HT1080 (cell line): ENCODE data around the gene ODF4. TPM values are rescaled to one million over a fixed set of nuclear protein-coding genes. Genes with fewer than 3 reads are reported as not detected.
A peak's percentile ranks its signal among the peaks of the same experiment; 100 is the strongest.

Experiments
- DNase-seq: peaks from one replicate; pipeline ENCODE4 v3.0.0-alpha.2; 2015; ENCODE audit warnings: low read depth
- polyA plus RNA-seq, 2 experiments: library from polyadenylated mRNA; depleted of rRNA; stranded (reverse); fragments of >200 nt; gene quantifications; 2 replicates each; pipeline ENCODE4 v1.2.3, GENCODE V29; 2015
- total RNA-seq: library from RNA; depleted of rRNA; stranded (reverse); fragments of >200 nt; shearing (Covaris generic); gene quantifications from 2 replicates; pipeline ENCODE4 v1.2.3, GENCODE V29; 2014; rRNA removed

The ODF4 gene
- total RNA-seq = not detected in 2 replicates
- not detected in 2 replicates for polyA plus RNA-seq (2015; cell fraction: cytosol; rRNA removed)
- polyA plus RNA-seq (2015; cell fraction: nucleus; rRNA removed) = not detected in 2 replicates

GRCh38 chr17:8339540-8339939 is at the start of gene ODF4:
Gene ODF4 (plus strand): TSS chr17:8339840. CDS start chr17:8340052, 212 bp downstream.
- no peak for DNase-seq

- DNase-seq = no peak
Observed at GRCh38 chr17:8290043-8290442, 49.6 kb upstream of the ODF4 start.

DNA sequence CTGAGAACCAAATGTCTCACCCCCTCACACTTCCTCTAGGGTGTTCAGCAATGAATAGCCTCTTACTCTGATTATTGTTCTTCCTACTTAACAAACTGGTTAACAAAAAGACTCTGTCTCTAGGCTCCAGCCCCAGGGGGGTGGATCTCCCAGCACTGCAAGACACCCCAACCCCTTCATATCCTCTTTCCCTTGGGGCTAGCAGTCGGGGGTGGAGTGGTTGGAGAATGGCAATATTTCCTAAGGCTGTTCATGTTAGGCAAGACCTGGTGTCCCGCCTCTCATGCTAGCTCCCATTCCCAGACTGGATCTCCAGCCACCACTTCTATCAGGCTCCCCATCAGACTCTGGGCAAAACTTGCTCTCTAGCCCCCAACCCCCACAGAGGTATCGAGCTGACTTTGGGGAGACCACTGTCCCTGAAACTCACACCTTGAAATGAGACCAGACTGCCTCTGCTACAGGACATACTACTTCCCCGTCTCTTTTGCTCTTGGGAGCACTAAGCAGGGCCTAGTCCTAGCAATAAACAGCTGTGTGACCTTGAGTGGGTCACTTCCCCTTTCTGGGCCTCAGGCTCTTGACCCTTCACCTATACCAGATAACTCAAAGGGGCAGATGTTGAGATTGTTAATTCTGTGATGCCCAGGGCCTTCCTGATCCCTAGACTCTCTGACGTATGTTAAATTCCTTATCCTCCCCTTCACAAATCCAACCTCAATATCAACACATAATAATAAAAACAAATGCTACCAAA is 46.8 kb upstream of the ODF4 start:
- no peak for DNase-seq

- DNase-seq = no peak
Observed at GRCh38 chr17:8294361-8294760, 45.3 kb upstream of the ODF4 start.

GRCh38 chr17:8294814-8295316 is 44.8 kb upstream of the ODF4 start:
- DNase-seq = no peak

- DNase-seq = no peak
Observed at GRCh38 chr17:8300226-8300625, 39.4 kb upstream of the ODF4 start.

DNA sequence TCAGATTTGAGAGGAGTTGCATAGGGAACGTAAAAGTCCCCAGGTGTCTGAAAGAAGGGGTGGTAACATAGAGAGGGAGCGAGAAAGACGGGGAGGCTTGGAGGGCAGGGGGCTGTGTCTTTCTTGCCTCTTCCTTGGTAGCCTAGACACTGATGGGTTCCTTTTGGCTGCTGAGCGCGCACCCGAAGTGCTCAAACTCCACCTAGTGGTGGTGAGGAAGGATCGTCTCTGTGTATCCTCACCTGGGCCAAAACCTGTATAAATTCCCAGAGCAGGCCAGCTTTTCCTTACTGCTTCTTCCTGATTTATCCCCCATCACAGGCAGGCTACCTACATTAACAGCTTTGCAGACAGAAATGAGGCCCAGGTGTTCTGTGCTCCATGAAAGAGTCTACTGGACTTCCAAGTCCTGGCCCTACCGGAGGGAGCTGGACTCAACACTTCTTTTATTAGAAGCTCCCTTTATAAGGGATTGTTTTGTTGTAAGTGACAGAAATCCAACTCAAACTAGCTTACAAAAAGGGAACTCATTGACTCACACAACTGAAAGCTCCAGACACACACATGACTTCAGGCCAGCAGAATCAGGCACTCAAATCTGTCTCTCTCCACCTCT is 38.9 kb upstream of the ODF4 start:
- DNase-seq = peak; percentile 46

DNA sequence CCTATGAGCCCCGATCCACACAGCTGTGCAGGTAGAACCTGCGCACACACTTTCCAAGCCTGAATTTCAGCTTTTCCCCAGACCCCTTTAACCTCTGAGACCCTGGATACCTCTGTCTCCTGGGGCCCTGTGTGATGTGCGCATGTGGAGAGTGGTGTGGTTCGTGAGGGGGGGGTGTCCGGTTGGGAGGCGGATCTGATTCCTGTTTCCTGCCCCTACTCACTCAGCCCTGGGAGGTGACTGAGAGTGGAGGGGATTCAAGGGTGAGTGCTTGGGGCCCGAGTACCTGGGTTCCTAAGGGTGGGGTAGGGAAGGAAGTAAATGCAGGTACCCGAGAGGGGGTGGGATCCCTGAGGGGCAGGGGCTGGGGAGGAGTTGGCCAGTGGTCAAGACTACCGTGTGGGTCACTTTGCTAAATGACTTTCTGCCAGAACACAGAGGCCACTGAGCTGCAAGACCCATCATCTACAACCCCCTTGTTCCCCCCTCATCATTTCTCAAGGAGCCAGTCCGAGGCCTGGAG is 29.0 kb upstream of the ODF4 start:
- DNase-seq = no peak

DNA sequence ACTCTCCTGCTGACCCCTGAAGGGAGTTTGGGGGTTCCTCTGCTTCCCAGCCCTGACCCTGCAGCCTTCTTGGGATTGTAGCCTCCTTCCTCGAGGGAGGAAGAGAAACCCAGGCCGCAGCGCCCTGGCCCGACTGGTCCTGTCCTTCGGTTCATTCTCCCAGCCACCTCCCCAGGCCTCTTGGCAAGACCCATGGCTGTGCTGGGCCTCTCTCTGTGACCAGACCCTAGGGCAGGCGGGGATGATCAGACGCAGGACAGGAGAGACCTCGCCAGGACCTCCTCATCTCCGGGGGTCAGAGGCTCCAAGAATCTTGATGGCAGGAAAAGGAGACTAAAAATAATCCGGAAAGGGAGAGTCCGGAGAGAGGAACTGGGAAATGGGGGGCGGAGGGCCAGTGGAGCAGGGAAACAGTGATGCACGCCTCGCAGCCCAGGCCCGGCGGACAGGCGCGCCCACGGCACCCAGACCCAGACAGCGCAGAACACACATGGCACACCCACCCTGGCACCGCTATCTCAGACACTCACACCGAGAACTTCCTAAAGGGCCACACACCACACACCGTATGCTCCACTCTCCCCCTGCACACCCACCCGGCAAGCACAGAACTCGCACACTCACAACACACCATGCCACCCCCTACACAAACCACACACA is 28.4 kb upstream of the ODF4 start:
- no peak for DNase-seq

- DNase-seq = no peak
Observed at GRCh38 chr17:8312251-8312650, 27.4 kb upstream of the ODF4 start.

DNA sequence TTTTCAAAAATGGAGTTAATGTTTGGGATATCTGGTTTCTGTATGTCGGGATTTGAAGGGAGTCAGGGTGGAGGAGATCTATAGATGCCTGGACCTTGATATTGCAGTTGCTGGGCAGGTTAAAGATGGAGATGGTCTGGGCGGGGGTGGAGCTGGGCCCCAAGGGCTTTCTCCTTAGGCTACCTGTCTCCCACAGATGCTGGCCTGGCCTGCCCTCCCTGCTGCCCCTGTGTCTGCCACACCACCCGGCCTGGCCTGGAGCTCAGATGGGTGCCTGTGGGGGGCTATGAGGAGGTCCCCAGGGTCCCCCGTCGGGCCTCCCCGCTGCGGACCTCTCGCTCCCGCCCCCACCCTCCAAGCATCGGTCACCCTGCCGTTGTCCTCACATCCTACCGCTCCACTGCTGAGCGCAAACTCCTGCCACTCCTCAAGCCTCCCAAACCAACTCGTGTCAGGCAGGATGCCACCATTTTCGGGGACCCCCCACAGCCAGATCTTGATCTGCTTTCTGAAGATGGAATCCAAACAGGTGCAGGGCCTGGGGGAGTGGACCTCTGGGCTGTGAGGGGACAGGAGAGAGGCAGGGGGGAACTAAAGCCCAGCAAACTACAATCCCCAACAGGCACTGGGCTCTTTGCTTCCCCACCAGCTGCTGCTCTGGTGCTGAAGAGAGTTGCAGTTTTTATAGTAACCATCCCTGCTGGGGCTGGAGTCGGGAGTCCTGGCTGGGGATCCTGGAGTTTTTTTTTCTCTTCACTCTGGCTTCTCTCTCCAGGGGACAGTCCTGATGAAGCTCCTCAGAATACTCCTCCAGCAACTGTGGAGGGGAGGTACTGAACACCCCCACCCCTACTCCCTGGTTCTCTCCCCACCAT is 26.7 kb upstream of the ODF4 start:
- no peak for DNase-seq

DNA sequence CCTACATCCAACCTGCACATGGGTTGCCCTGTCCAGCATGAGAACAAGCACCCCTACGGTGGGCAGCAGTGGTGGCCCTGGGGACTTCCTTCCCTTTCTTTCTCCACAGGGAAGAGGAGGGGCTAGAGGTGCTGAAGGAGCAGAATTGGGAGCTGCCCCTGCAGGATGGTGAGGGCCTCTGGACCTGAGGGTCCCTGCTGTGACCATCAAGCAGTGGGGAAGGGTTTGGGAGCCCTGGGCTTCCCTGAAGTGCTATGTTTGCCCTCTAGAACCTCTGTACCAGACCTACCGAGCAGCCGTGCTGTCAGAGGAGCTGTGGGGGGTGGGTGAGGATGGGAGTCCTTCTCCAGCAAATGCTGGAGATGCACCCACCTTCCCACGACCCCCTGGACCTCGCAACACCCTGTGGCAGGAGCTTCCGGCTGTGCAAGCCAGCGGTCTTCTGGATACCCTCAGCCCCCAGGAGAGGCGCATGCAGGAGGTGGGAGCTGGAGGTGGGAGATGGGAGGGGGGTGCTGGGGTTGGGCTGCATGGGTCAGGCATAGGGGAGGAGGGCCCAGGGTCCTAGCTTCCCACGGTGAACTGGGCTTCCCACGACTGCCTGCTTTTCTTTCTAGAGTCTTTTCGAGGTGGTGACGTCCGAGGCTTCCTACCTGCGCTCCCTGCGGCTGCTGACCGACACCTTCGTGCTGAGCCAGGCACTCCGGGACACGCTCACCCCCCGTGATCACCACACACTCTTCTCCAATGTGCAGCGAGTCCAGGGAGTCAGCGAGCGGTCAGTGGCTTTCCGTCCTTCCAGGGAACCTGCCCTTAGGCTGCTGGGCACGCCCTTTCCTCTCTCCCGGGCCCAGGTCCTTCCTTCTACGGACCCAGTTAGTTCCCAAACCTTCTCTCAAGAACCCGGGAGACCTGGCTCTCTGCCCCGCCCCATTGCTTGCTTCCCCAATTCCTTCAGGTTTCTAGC is 24.6 kb upstream of the ODF4 start:
- no peak for DNase-seq

DNA sequence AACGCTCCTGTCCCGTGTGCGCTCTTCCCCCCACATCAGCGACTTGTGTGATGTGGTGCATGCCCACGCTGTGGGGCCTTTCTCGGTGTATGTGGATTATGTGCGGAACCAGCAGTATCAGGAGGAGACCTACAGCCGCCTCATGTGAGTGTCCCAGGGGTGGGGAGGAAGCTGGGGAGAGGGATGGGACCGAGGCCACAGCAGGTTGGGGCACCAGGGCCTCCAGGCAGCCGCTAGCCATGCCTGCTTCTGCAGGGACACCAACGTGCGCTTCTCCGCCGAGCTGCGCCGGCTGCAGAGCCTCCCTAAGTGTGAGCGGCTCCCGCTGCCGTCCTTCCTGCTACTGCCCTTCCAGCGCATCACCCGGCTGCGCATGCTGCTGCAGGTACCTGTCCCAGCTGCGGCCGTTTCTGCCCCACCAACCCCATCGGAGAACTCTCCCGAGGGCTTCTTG is 23.8 kb upstream of the ODF4 start:
- no peak for DNase-seq

- no peak for DNase-seq
Observed at GRCh38 chr17:8318010-8318935, 21.4 kb upstream of the ODF4 start.

DNA sequence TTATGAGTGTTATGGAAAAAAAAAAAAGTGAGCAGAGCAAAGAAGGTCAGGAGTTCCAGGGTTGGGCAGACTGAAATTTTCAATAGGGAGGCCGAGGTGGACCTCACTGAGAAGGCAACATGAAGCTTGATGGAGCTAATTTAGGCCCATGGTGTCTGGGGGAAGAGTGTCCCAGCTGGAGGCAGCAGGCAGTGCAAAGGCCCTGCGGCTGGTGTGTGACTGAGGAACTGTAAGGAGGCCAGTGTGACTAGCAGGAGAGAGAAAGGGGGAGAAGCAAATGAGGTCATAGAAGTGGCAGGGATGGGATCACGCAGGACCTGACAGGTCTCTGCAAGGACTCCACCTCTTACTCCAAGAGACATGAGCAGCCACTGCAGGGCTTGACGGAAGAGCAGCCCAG is 19.4 kb upstream of the ODF4 start:
- no peak for DNase-seq

GRCh38 chr17:8320990-8321389 is 18.6 kb upstream of the ODF4 start:
- DNase-seq = no peak

DNA sequence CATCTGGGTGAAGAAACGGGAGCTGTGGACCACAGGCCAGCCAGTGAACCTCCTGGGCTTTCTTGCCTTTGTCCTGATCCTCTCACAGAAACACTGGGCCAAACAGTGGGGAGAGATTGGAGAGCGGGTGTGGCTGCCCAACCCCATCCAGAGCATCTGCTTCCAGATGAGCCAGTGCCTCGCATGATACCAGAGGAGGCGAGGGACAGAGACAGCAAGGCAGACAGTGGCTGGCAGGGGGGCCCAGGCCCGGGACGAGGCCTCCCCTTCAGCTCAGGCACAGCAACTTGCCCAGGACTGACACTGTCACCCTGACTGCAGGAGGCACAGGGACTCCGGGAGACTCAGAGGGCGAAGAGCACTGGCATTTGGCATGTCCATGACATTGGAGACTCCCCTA is 17.6 kb upstream of the ODF4 start:
- no peak for DNase-seq

GRCh38 chr17:8324132-8324531 is 15.5 kb upstream of the ODF4 start:
- no peak for DNase-seq

GRCh38 chr17:8324923-8325322 is 14.7 kb upstream of the ODF4 start:
- no peak for DNase-seq
